H9 (cell line): Measurements from ENCODE around the gene RARA. TPM values are rescaled to one million over a fixed set of nuclear protein-coding genes. Genes with fewer than 3 reads are reported as not detected.

ENCODE experiments used
- DNase-seq: peaks from one replicate; pipeline ENCODE4 v3.0.0-alpha.2; 2017
- H2AFZ ChIP-seq: one replicate; pipeline ENCODE4 v1.6.1; 2013; ENCODE audit warnings: mild to moderate bottlenecking, low read length, control low read depth, moderate library complexity
- H2AK5ac ChIP-seq: 2 replicates; pipeline ENCODE4 v1.6.1; 2013; ENCODE audit warnings: low read length, control low read depth, mixed read lengths; ENCODE audit not compliant: insufficient read length
- H2BK120ac ChIP-seq: one replicate; pipeline ENCODE4 v1.6.1; 2013; ENCODE audit warnings: low read depth, mild to moderate bottlenecking, low read length, control low read depth, inconsistent platforms; ENCODE audit not compliant: poor library complexity, severe bottlenecking
- H2BK12ac ChIP-seq: 2 replicates; pipeline ENCODE4 v1.6.1; 2013; ENCODE audit warnings: low read length, control low read depth, mixed read lengths, low read depth; ENCODE audit not compliant: insufficient read length
- H2BK15ac ChIP-seq: 2 replicates; pipeline ENCODE4 v1.6.1; 2013; ENCODE audit warnings: low read depth, low read length, control low read depth
- H2BK20ac ChIP-seq: one replicate; pipeline ENCODE4 v1.6.1; 2013; ENCODE audit warnings: low read depth, mild to moderate bottlenecking, low read length, control low read depth, inconsistent platforms; ENCODE audit not compliant: poor library complexity, severe bottlenecking
- H2BK5ac ChIP-seq: 2 replicates; pipeline ENCODE4 v1.6.1; 2013; ENCODE audit warnings: low read length, control low read depth, mixed read lengths; ENCODE audit not compliant: insufficient read length
- H3K14ac ChIP-seq: 2 replicates; pipeline ENCODE4 v1.6.1; 2013; ENCODE audit warnings: low read length, control low read depth; ENCODE audit not compliant: insufficient read depth
- H3K18ac ChIP-seq: 2 replicates; pipeline ENCODE4 v1.6.1; 2013; ENCODE audit warnings: low read depth, mild to moderate bottlenecking, mixed read lengths, low read length, control low read depth; ENCODE audit not compliant: insufficient read length
- H3K23ac ChIP-seq: 2 replicates; pipeline ENCODE4 v1.6.1; 2013; ENCODE audit warnings: low read length, control low read depth, mixed read lengths, low read depth; ENCODE audit not compliant: insufficient read length
- H3K23me2 ChIP-seq: 2 replicates; pipeline ENCODE4 v1.6.1; 2013; ENCODE audit warnings: low read depth, mild to moderate bottlenecking, mixed read lengths, low read length, control low read depth; ENCODE audit not compliant: insufficient read length, poor library complexity, severe bottlenecking
- H3K27ac ChIP-seq: 2 replicates; pipeline ENCODE4 v1.5.1; 2013; ENCODE audit warnings: low read length, control low read depth, mixed read lengths, low read depth; ENCODE audit not compliant: insufficient read length
- H3K27me3 ChIP-seq: 2 replicates; pipeline ENCODE4 v1.6.1; 2013; ENCODE audit warnings: low read length, control low read depth, inconsistent platforms; ENCODE audit not compliant: insufficient read depth
- H3K4ac ChIP-seq: 2 replicates; pipeline ENCODE4 v1.6.1; 2013; ENCODE audit warnings: low read depth, mild to moderate bottlenecking, control low read depth, inconsistent platforms, low read length, moderate library complexity
- H3K4me1 ChIP-seq: 2 replicates; pipeline ENCODE4 v1.6.1; 2013; ENCODE audit warnings: low read length, control low read depth, inconsistent platforms; ENCODE audit not compliant: insufficient read depth
- H3K4me2 ChIP-seq: 2 replicates; pipeline ENCODE4 v1.6.1; 2013; ENCODE audit warnings: low read length, control low read depth, mixed read lengths; ENCODE audit not compliant: insufficient read length, insufficient read depth
- H3K56ac ChIP-seq: 2 replicates; pipeline ENCODE4 v1.6.1; 2013; ENCODE audit warnings: low read depth, mild to moderate bottlenecking, mixed read lengths, low read length, control low read depth; ENCODE audit not compliant: insufficient read length
- H3K79me1 ChIP-seq: 2 replicates; pipeline ENCODE4 v1.6.1; 2013; ENCODE audit warnings: low read depth, mild to moderate bottlenecking, moderate library complexity, low read length, control low read depth, inconsistent platforms; ENCODE audit not compliant: insufficient read depth, poor library complexity, severe bottlenecking
- H3K79me2 ChIP-seq: 2 replicates; pipeline ENCODE4 v1.6.1; 2013; ENCODE audit warnings: low read length, control low read depth, inconsistent platforms; ENCODE audit not compliant: insufficient read depth
- H3K9ac ChIP-seq: 2 replicates; pipeline ENCODE4 v1.6.1; 2013; ENCODE audit warnings: low read length, control low read depth, mixed read lengths; ENCODE audit not compliant: insufficient read length; ENCODE audit errors: extremely low read depth
- H3K9me3 ChIP-seq: one replicate; pipeline ENCODE4 v1.6.1; 2013; ENCODE audit warnings: low read depth, low read length, inconsistent platforms; ENCODE audit not compliant: control insufficient read depth
- H3T11ph ChIP-seq: one replicate; pipeline ENCODE4 v1.6.1; 2013; ENCODE audit warnings: mild to moderate bottlenecking, low read length, control low read depth, inconsistent platforms
- H4K20me1 ChIP-seq: one replicate; pipeline ENCODE4 v1.6.1; 2013; ENCODE audit not compliant: control insufficient read depth, insufficient read length, insufficient read depth
- H4K5ac ChIP-seq: 2 replicates; pipeline ENCODE4 v1.6.1; 2013; ENCODE audit warnings: low read depth, mild to moderate bottlenecking, mixed read lengths, low read length, control low read depth; ENCODE audit not compliant: insufficient read length
- H4K8ac ChIP-seq: replicated peaks from 2 replicates; pipeline ENCODE4 v1.6.1; 2013; ENCODE audit warnings: low read length, control low read depth, mixed read lengths, low read depth; ENCODE audit not compliant: insufficient read length
- H4K91ac ChIP-seq: 2 replicates; pipeline ENCODE4 v1.6.1; 2013; ENCODE audit warnings: low read depth, mild to moderate bottlenecking, moderate library complexity, mixed read lengths, low read length, control low read depth; ENCODE audit not compliant: insufficient read length
- H3K27ac Mint-ChIP-seq, 3 experiments: 2 replicates in 2 of 3; 3 replicates in 1 of 3; pipeline ENCODE4 v1.8.0; 2020 to 2021; ENCODE audit warnings: mixed read lengths in 3 of 3, mild to moderate bottlenecking in 1 of 3, moderate library complexity in 1 of 3
- H3K27me3 Mint-ChIP-seq: 2 replicates; pipeline ENCODE4 v1.8.0; 2021; ENCODE audit warnings: low read depth, mild to moderate bottlenecking, moderate library complexity, mixed read lengths
- H3K36me3 Mint-ChIP-seq, 3 experiments: 2 replicates in 2 of 3; 3 replicates in 1 of 3; pipeline ENCODE4 v1.8.0; 2020 to 2021; ENCODE audit warnings: low read depth in 3 of 3, mixed read lengths in 3 of 3; ENCODE audit not compliant: insufficient read depth in 1 of 3
- H3K4me1 Mint-ChIP-seq, 2 experiments: 2 replicates each; pipeline ENCODE4 v1.8.0; 2020; ENCODE audit warnings: mixed read lengths in 2 of 2
- H3K4me3 Mint-ChIP-seq, 2 experiments: 2 replicates in 1 of 2; 3 replicates in 1 of 2; pipeline ENCODE4 v1.8.0; 2020 to 2021; ENCODE audit warnings: mild to moderate bottlenecking in 2 of 2, mixed read lengths in 2 of 2, moderate library complexity in 1 of 2
- H3K9me3 Mint-ChIP-seq, 2 experiments: 2 replicates in 1 of 2; 3 replicates in 1 of 2; pipeline ENCODE4 v1.8.0; 2020; ENCODE audit warnings: mild to moderate bottlenecking in 2 of 2, mixed read lengths in 2 of 2, moderate library complexity in 1 of 2
- CTCF ChIP-seq: fragments of 200-600 bp; sonication (generic); conservative IDR thresholded peaks from 3 replicates; pipeline ENCODE4 v1.8.0; 2021; ENCODE audit warnings: antibody characterized with exemption, mild to moderate bottlenecking
- WGBS: extraction: QIAGEN DNeasy Blood & Tissue Kit; methylation state at CpG from one replicate; pipeline ENCODE4 v1.1.7; 2013; ENCODE audit warnings: missing lambda C conversion rate, low lambda C conversion rate, mixed read lengths; ENCODE audit not compliant: insufficient read length; ENCODE audit errors: extremely low coverage; 5-methylcytosine and 5-hydroxymethylcytosine counted together
- total RNA-seq: library from RNA; stranded (reverse); gene quantifications from 2 replicates; pipeline ENCODE4 v1.2.1, GENCODE V29; 2021

RARA gene
- total RNA-seq, 1 experiment from 2014 or later: 17.6 TPM

GRCh38 chr17:40309949-40310510 lies 1.1 kb downstream of the RARA start:
- no peaks in the 10 kb centered on the region for H3K27me3 ChIP-seq
- no peak overlapping the region for H3T11ph ChIP-seq
- no peak overlapping the region for H2BK5ac ChIP-seq
- TF ChIP-seq CTCF: no peak
- H3K23me2 ChIP-seq: peaks cover 6% of the 10 kb centered on the region
- Mint-ChIP-seq H3K4me3 (peak overlapping the region in 1 of 2 experiments; percentile 67; a peak in 1 of 5 replicates), H3K36me3 (peaks cover 0 to 5% (median 0%) of the 10 kb centered on the region in 3 experiments; a peak in 2 of 7 replicates), H3K9me3 (no peaks in the 10 kb centered on the region), H3K27me3 (peaks cover 24% of the 10 kb centered on the region), H3K4me1 (peaks cover 28 to 37% of the 10 kb centered on the region in 2 experiments), H3K27ac (peak overlapping the region in 1 of 3 experiments; percentile 72; a peak in 1 of 7 replicates)
- H2BK120ac ChIP-seq: no peak overlapping the region
- WGBS: no CpG with 5 or more reads among the region's 2 CpGs
- DNase-seq: no peak
- no peak overlapping the region for H3K56ac ChIP-seq
- no peak overlapping the region for H3K9ac ChIP-seq
- no peak overlapping the region for H4K5ac ChIP-seq
- no peak overlapping the region for H4K8ac ChIP-seq
- H3K4me2 ChIP-seq: peak overlapping the region; percentile 57
- no peak overlapping the region for H2BK15ac ChIP-seq
- no peak overlapping the region for H2BK20ac ChIP-seq
- H3K14ac ChIP-seq: no peak overlapping the region
- H3K27ac ChIP-seq: no peak overlapping the region
- no peak overlapping the region for H2AK5ac ChIP-seq
- no peak overlapping the region for H3K23ac ChIP-seq
- H3K79me2 ChIP-seq: no peaks in the 10 kb centered on the region
- H4K20me1 ChIP-seq: no peaks in the 10 kb centered on the region
- no peak overlapping the region for H3K4ac ChIP-seq
- H4K91ac ChIP-seq: no peak overlapping the region
- no peaks in the 10 kb centered on the region for H3K79me1 ChIP-seq
- peaks cover 16% of the 10 kb centered on the region; the same call in 1 of the 2 replicates for H3K4me1 ChIP-seq
- no peaks in the 10 kb centered on the region for H3K9me3 ChIP-seq
- no peak overlapping the region for H2BK12ac ChIP-seq
- no peak overlapping the region for H2AFZ ChIP-seq
- no peak overlapping the region for H3K18ac ChIP-seq
